ENCODE results near the gene SEL1L.
"Not testable (repeated sequence)": the region's sequence is repeated elsewhere in the genome, so short reads cannot be mapped to it uniquely, and the experiment has no call there.

Gene SEL1L

GRCh38 chr14:81435048-81435390 lies 98.6 kb downstream of the SEL1L start:
- DNase-seq (ENCODE audit: insufficient read length, low spot score) (no peak), FAIRE-seq (no peak)
- no peak for TF ChIP-seq CTCF (IDR thresholded peaks at IDR 0.05; ENCODE audit: insufficient read depth, missing control alignments)

GRCh38 chr14:81434230-81434629 lies 99.4 kb downstream of the SEL1L start:
- FAIRE-seq (no peak), DNase-seq (ENCODE audit: insufficient read length, low spot score) (no peak)
- no peak for TF ChIP-seq CTCF (IDR thresholded peaks at IDR 0.05; ENCODE audit: insufficient read depth, missing control alignments)

- TF ChIP-seq CTCF (IDR thresholded peaks at IDR 0.05; ENCODE audit: insufficient read depth, missing control alignments) = no peak
- FAIRE-seq (no peak), DNase-seq (ENCODE audit: insufficient read length, low spot score) (no peak)
Observed at GRCh38 chr14:81433378-81433777, 100.3 kb downstream of the SEL1L start.

GRCh38 chr14:81432219-81432661 lies 101.4 kb downstream of the SEL1L start:
- DNase-seq (ENCODE audit: insufficient read length, low spot score) = no peak
- no peak for FAIRE-seq
- TF ChIP-seq CTCF (IDR thresholded peaks at IDR 0.05; ENCODE audit: insufficient read depth, missing control alignments) = no peak

- no peak for TF ChIP-seq CTCF (IDR thresholded peaks at IDR 0.05; ENCODE audit: insufficient read depth, missing control alignments)
- DNase-seq (ENCODE audit: insufficient read length, low spot score) = no peak
- no peak for FAIRE-seq
Observed at GRCh38 chr14:81430235-81430634, 103.4 kb downstream of the SEL1L start.

GRCh38 chr14:81429749-81430148 lies 103.9 kb downstream of the SEL1L start:
- not testable (repeated sequence) for FAIRE-seq; DNase-seq (ENCODE audit: insufficient read length, low spot score)

GRCh38 chr14:81429028-81429427 lies 104.6 kb downstream of the SEL1L start:
- DNase-seq (ENCODE audit: insufficient read length, low spot score) = no peak
- no peak for FAIRE-seq
- TF ChIP-seq CTCF (IDR thresholded peaks at IDR 0.05; ENCODE audit: insufficient read depth, missing control alignments) = no peak

- no peak for DNase-seq (ENCODE audit: insufficient read length, low spot score)
- TF ChIP-seq CTCF (IDR thresholded peaks at IDR 0.05; ENCODE audit: insufficient read depth, missing control alignments) = no peak
- FAIRE-seq = no peak
Observed at GRCh38 chr14:81427348-81428058, 106.2 kb downstream of the SEL1L start.

All from D721Med (cell line).